Uterus (tissue), 4 donors: ENCODE data around the gene CPED1. TPM values are rescaled to one million over a fixed set of nuclear protein-coding genes. Genes with fewer than 3 reads are reported as not detected.
"Not testable (repeated sequence)": the region's sequence is repeated elsewhere in the genome, so short reads cannot be mapped to it uniquely, and the experiment has no call there.

ENCODE experiments used
- DNase-seq, 2 donors: peaks; one replicate each; pipeline ENCODE4 v3.0.0-alpha.2; 2019 to 2020
- H3K27ac ChIP-seq, 2 donors: fragments of 200-600 bp; sonication (generic); 1 replicate in 1 of 2; 2 replicates in 1 of 2; pipeline ENCODE4 v1.5.1; 2016 to 2018
- H3K27me3 ChIP-seq, 2 donors: fragments of 200-600 bp; sonication (generic); one replicate each; pipeline ENCODE4 v1.5.1; 2018 to 2019; ENCODE audit warnings: control low read depth in 1 of 2
- H3K36me3 ChIP-seq, 2 donors: fragments of 200-600 bp; sonication (generic); one replicate each; pipeline ENCODE4 v1.5.1; 2019; ENCODE audit warnings: control low read depth in 1 of 2
- H3K4me1 ChIP-seq, 2 donors: fragments of 200-600 bp; sonication (generic); one replicate each; pipeline ENCODE4 v1.5.1; 2018 to 2019; ENCODE audit warnings: control low read depth in 1 of 2
- H3K4me3 ChIP-seq, 2 donors: fragments of 200-600 bp; sonication (generic); 1 replicate in 1 of 2; 2 replicates in 1 of 2; pipeline ENCODE4 v1.5.1; 2018 to 2019; ENCODE audit warnings: mild to moderate bottlenecking in 1 of 2
- H3K9me3 ChIP-seq, 2 donors: fragments of 200-600 bp; sonication (generic); one replicate each; pipeline ENCODE4 v1.5.1; 2019; ENCODE audit warnings: control low read depth in 1 of 2
- CTCF ChIP-seq, 4 experiments: fragments of 200-600 bp in 2 of 4; fragments of 450-650 bp in 2 of 4; sonication (generic) in 2 of 4; IDR thresholded peaks; one replicate each; pipeline ENCODE4 v1.5.1; 2016 to 2019; ENCODE audit warnings: antibody characterized with exemption in 4 of 4, mild to moderate bottlenecking in 2 of 4, moderate library complexity in 1 of 4
- POLR2A ChIP-seq, 2 donors: fragments of 450-650 bp; IDR thresholded peaks; one replicate each; pipeline ENCODE4 v1.6.1; 2016; ENCODE audit warnings: antibody characterized with exemption in 2 of 2, mild to moderate bottlenecking in 1 of 2, moderate library complexity in 1 of 2
- intact Hi-C: fragments of 100-400 bp; cut with DNase I; formaldehyde crosslinking; loops from one replicate; pipeline ENCODE4 v1.15.1; 2023; ENCODE audit warnings: low total_unique reads
- total RNA-seq, 4 donors: library from RNA; depleted of rRNA in 3 of 4; stranded (reverse); fragments of >200 nt in 3 of 4; gene quantifications; one replicate each; pipeline versions ENCODE4 v1.1.0 to v1.2.4, GENCODE V29; 2014 to 2023
- donor health status: DM: yes; HTN: yes; CAD: no.

The CPED1 gene
- total RNA-seq, 4 donors from 2014 or later, result 47.4 to 194 (median 59.2) TPM

GRCh38 chr7:121180436-121181063 lies 192.0 kb downstream of the CPED1 start:
- intact Hi-C loops, result no loop called here
- DNase-seq, result no peak
- Histone ChIP-seq H3K9me3 (no peaks in the 10 kb centered on the region), H3K4me1 (no peaks in the 10 kb centered on the region), H3K4me3 (no peak overlapping the region), H3K27me3 (no peaks in the 10 kb centered on the region), H3K36me3 (no peaks in the 10 kb centered on the region), H3K27ac (no peak overlapping the region)
- no peak for TF ChIP-seq CTCF (IDR thresholded peaks at IDR 0.05)
- TF ChIP-seq POLR2A (IDR thresholded peaks at IDR 0.05), result no peak

GRCh38 chr7:121181357-121181756 lies 192.8 kb downstream of the CPED1 start:
- no peaks in the 10 kb centered on the region for H3K27me3 ChIP-seq
- DNase-seq, result no peak
- no peaks in the 10 kb centered on the region for H3K9me3 ChIP-seq
- H3K27ac ChIP-seq, result no peak overlapping the region
- intact Hi-C loops, result no loop called here
- no peaks in the 10 kb centered on the region for H3K36me3 ChIP-seq
- TF ChIP-seq POLR2A (IDR thresholded peaks at IDR 0.05) (no peak), CTCF (IDR thresholded peaks at IDR 0.05) (no peak)
- H3K4me3 ChIP-seq, result no peak overlapping the region
- no peaks in the 10 kb centered on the region for H3K4me1 ChIP-seq

- H3K36me3 ChIP-seq, result no peaks in the 10 kb centered on the region
- no peak overlapping the region for H3K4me3 ChIP-seq
- H3K27me3 ChIP-seq, result no peaks in the 10 kb centered on the region
- H3K4me1 ChIP-seq, result no peaks in the 10 kb centered on the region
- H3K9me3 ChIP-seq, result no peaks in the 10 kb centered on the region
- DNase-seq, result no peak
- TF ChIP-seq POLR2A (IDR thresholded peaks at IDR 0.05) (no peak), CTCF (IDR thresholded peaks at IDR 0.05) (no peak)
- H3K27ac ChIP-seq, result no peak overlapping the region
- intact Hi-C loops, result no loop called here
Observed at GRCh38 chr7:121182281-121182680, 193.8 kb downstream of the CPED1 start.

- H3K27me3 ChIP-seq, result no peaks in the 10 kb centered on the region
- no peaks in the 10 kb centered on the region for H3K4me1 ChIP-seq
- no peaks in the 10 kb centered on the region for H3K36me3 ChIP-seq
- intact Hi-C loops, result no loop called here
- H3K4me3 ChIP-seq, result no peak overlapping the region
- no peak overlapping the region for H3K27ac ChIP-seq
- no peaks in the 10 kb centered on the region for H3K9me3 ChIP-seq
- DNase-seq, result no peak
- TF ChIP-seq CTCF (IDR thresholded peaks at IDR 0.05) (no peak), POLR2A (IDR thresholded peaks at IDR 0.05) (no peak)
Observed at GRCh38 chr7:121182902-121183301, 194.4 kb downstream of the CPED1 start.

- intact Hi-C loops, H3K27me3 ChIP-seq, H3K4me3 ChIP-seq, H3K36me3 ChIP-seq, DNase-seq, H3K27ac ChIP-seq, H3K4me1 ChIP-seq, H3K9me3 ChIP-seq: not testable (repeated sequence)
Observed at GRCh38 chr7:121183883-121184282, 195.4 kb downstream of the CPED1 start.

GRCh38 chr7:121186746-121187145 lies 198.2 kb downstream of the CPED1 start:
- H3K27ac ChIP-seq, result no peak overlapping the region
- no peak overlapping the region for H3K4me3 ChIP-seq
- intact Hi-C loops, result no loop called here
- H3K9me3 ChIP-seq, result no peaks in the 10 kb centered on the region
- no peak for DNase-seq
- TF ChIP-seq CTCF (IDR thresholded peaks at IDR 0.05), result no peak
- no peak for TF ChIP-seq POLR2A (IDR thresholded peaks at IDR 0.05)
- H3K36me3 ChIP-seq, result no peaks in the 10 kb centered on the region
- no peaks in the 10 kb centered on the region for H3K27me3 ChIP-seq
- no peaks in the 10 kb centered on the region for H3K4me1 ChIP-seq
